Stromal cell of bone marrow (primary cell): Measurements from ENCODE around the gene TRMT61A.

Experiments
- DNase-seq: peaks from one replicate; pipeline ENCODE4 v3.0.0-alpha.2; 2012; ENCODE audit warnings: low read depth

The TRMT61A gene

DNA sequence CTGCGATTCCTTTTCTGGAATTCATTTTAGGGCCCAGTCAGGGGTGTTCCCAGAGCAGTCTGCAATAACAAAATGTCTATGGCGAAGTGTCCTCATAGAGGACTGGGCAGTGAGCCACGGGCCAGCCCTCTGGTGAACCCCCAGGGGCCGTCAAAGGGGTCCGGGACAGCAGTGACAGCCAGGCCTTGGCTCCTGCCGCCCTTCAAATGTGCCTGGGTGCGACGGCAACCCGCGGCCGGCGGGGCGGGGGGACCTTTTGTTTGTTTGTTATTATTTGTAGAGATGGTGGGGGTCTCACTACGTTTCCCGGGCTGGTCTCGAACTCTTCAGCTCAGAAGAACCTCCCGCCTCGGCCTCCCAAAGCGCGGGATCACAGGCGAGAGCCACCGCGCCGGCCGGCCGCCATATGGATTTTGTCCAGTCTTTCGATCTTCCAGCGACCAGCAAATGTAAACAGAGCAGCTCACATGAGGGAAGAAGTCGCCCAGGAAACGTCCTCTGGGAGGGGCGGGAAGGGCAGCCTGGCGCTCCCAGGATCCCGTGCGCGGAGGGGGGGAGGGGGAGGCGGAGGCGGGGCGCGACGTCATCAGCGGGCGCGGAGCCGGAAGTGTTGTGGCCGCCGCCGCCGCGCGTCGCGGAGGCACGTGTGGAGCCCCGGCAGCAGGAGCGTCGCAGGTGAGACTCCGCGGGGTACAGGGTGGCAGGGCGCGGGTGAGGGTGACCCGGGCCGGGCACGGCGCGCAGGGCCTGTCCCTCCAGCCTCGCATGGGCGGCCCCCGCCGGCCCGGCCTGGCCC, at the start of gene TRMT61A:
Gene TRMT61A (plus strand): TSS at position 610 of the 796 bp plus-strand sequence. CDS start 783 bp downstream, outside the sequence.
- peak; percentile 88 for DNase-seq

DNA sequence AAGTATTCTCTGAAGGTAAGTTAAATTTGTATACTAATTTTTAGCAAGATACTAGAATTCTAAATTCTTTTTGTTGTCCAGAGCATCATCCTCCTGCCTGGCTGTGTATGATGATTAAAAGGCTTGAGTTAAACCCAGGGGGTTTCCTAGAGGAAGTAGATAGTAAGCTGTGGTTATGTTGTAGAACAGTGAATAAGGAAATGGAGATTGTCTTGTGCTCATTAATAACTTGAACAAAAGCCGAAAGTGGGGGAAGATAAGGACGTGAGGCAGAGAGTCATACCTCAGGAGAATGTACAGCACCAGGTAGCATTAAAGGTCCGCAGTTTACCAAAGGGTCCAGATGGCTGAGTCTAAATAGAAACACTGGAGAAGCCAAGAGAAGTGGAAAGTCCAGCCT, 48.4 kb upstream of the TRMT61A start:
- no peak for DNase-seq

- peak; percentile 69 for DNase-seq
Observed at GRCh38 chr14:103483600-103483999, 45.4 kb upstream of the TRMT61A start.

- DNase-seq, result no peak
Observed at GRCh38 chr14:103485504-103485903, 43.5 kb upstream of the TRMT61A start.

- DNase-seq, result no peak
Observed at GRCh38 chr14:103488071-103488470, 40.9 kb upstream of the TRMT61A start.

- peak; percentile 43 for DNase-seq
Observed at GRCh38 chr14:103488960-103489359, 40.0 kb upstream of the TRMT61A start.

DNA sequence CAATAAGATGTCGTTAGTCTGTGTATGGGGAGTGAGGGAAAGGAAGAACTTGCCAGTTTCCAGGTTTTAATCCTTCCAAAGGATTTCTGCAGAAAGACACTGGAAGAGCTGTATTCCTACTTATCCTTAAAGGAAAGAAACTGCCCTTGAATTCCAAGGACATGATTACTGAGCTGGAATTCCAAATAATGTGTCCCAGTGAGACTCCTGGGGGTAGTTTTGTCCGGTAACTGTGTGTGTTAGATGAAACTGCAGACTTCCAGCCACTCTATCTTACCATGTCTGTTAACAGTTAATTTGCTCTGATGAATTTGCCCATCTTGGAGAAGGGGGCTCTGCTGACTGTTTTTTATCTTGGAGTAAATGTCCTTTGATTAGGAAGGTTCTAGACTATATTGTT, 39.4 kb upstream of the TRMT61A start:
- no peak for DNase-seq

DNA sequence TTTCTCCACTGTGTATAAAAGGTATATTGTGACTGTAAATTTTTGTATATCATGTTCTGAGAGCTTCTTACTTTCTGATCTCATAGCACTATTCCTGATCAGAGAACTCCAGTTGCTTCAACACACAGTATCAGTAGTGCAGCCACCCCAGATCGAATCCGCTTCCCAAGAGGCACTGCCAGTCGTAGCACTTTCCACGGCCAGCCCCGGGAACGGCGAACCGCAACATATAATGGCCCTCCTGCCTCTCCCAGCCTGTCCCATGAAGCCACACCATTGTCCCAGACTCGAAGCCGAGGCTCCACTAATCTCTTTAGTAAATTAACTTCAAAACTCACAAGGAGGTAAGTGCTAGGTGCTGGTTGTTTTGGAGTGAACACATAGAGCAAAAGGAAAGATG, 37.3 kb upstream of the TRMT61A start:
- no peak for DNase-seq

GRCh38 chr14:103492156-103492925, 36.7 kb upstream of the TRMT61A start:
- no peak for DNase-seq

DNA sequence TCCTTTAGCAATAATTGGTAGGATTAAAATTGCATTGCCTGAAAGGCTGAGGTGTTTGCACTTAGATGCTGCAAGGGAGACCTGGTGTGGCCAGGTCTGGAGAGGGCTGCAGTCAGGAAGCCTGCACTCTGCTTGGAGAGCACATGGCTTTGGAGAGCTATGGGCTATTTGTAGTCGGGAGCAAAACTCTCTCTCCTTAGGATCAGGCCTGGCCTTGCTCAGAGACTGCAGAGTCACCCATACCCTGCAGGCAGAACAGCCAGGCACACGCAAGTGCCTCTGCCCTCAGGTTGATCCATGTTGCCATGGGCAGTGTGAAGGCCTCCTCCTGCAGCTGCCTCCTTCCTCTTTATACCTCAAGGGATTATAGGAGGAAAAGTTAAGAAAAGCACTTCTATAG, 33.1 kb upstream of the TRMT61A start:
- no peak for DNase-seq

DNA sequence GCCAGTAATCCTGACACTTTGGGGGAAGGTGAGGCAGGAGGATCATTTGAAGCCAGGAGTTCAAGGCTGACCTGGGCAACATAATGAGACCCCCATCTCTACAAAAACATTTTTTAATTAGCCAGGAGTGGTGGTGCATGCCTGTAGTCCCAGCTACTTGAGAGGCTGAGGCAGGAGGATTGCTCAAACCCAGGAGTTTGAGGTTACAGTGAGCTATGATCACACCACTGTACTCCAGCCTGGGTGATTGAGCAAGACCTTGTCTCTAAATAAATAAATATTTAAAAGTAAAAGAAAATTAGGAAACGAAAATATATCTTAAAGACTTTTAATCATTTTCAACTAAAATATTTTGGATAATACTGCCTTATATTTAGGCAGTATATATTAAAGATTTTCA, 32.2 kb upstream of the TRMT61A start:
- no peak for DNase-seq

DNA sequence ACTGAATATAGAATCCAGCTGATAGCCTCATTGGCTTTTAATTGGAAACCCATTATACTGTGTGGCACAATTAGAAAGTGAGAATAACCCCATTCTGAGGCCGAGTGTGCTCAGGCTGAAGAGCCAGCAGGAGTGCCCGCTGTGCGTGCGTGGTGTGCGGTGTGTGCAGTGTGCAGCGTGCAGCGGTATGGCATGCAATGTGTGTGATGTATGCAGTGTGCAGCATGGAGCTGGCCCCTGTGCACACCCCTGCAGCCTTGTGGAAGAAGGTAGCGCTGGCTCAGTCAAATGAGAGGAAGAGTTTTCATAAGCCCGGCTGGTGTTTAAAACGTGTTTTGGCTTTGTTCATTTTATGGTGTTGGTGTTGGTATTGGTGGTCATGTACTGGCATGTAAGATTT, 29.3 kb upstream of the TRMT61A start:
- no peak for DNase-seq

DNA sequence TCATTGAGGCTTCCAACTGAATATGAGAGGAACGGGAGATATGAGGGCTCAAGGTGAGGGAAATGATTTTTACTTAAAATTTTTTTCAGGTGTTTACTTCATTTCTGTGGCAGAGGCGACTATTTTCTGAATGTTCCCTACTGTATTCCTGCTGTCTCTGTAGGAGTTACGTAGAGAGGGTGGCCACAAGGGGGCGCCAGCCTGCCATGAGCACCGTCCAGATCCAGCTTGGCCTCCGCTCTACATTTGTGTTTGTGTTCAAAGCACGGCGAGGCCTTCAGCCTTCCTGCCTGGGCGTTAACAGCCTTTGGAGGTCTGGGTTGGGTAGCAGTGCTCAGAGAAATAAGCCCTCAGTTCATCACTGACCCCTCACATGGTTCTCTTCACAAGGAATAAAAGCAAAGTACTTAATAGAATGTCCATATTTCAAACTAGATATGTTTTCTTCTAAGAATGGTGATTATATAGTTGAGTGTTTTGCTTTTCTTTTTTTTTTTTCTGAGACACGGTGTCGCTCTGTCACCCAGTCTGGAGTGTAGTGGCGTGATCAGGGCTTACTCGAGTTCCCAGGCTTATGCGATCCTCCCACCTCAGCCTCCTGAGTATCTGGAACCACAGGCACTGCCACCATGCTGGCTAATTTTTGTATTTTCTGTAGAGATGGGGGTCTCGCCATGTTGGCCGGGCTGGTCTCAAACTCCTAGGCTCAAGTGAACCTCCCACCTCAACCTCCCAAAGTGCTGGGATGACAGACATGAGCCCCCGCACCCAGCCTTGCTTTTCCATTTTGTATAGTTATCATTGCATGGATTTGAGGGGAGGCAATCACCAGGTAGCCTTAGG, 28.6 kb upstream of the TRMT61A start:
- peak; percentile 67 for DNase-seq

DNA sequence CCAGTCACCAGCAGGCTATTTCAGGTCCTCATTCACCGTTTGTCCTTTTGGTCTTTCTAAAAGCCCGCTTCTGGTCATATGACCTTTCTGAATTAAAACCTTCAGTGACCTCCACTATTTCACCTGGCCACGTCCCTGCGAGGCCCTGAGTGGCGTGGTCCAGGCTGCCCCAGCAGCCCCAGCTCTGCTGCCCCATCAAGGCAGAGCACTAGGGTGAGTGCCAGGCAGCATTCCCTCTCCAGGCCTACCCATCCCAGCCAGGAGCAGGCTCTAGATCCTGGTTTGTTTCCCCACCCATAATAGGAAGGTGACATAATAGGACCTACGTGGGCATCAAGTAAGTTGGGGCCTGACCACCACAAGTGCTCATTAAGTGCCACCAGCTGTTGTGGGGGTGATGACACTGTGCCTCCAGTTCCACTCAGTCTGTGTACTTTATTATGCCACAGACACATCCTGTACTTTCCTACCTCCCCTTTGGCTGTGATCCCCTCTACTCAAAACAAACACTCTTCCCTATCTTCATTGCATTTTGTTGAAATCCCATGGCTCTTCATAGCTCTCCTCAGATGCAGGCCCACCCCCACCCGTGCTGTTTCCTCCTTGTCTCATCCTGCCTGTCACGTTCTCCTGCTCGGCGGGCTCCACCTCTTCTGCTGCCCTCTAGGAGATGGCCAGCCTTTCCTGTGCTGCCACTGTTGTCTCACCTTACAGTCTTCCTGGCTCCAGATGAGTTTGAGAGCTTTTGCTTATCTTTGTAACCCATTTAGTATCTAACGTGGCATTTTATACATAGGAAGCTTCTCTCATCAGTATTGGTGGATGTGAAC, 27.7 kb upstream of the TRMT61A start:
- DNase-seq, result no peak

- DNase-seq, result no peak
Observed at GRCh38 chr14:103501921-103502669, 26.9 kb upstream of the TRMT61A start.

- DNase-seq, result no peak
Observed at GRCh38 chr14:103502877-103503276, 26.1 kb upstream of the TRMT61A start.

- no peak for DNase-seq
Observed at GRCh38 chr14:103503296-103503695, 25.7 kb upstream of the TRMT61A start.

GRCh38 chr14:103504991-103505565, 23.9 kb upstream of the TRMT61A start:
- no peak for DNase-seq

DNA sequence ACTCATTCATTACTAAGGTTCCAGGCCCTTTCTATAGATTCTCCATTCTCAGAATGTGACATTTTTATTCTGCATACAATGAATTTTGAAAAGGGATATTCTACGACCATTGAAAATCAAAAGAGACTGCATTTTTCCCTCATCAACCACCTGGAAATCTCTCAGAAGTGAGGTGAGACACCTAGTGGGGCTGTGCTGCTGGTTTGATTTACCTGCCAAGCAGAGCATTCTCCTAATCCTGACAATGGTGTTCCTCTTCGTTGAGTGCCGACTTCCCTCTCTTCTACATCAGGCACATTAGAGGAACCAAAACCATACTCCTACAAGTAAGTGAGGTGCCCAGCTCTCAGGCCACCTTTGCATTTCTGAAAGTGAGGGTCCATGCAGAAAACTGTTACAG, 21.2 kb upstream of the TRMT61A start:
- DNase-seq, result no peak

GRCh38 chr14:103508521-103509329, 20.3 kb upstream of the TRMT61A start:
- DNase-seq, result no peak
